Gastroesophageal sphincter (tissue), 3 donors: ENCODE data around the gene IGSF6.
"Not testable (repeated sequence)": the region's sequence is repeated elsewhere in the genome, so short reads cannot be mapped to it uniquely, and the experiment has no call there.

ENCODE experiments used
- EP300 ChIP-seq: sonication (generic); formaldehyde crosslinking; IDR thresholded peaks from one replicate; pipeline ENCODE4 v1.6.1; 2017; ENCODE audit warnings: antibody characterized with exemption, mild to moderate bottlenecking
- POLR2AphosphoS5 ChIP-seq: sonication (generic); formaldehyde crosslinking; IDR thresholded peaks from one replicate; pipeline ENCODE4 v1.6.1; 2017; ENCODE audit warnings: antibody characterized with exemption
- TF ChIP-seq, protein P1 (sequence below), 4 experiments: fragments of 200-600 bp in 2 of 4; fragments of 450-650 bp in 2 of 4; sonication (generic) in 1 of 4; IDR thresholded peaks; one replicate each; pipeline ENCODE4 v1.5.1; 2017 to 2019; ENCODE audit warnings: antibody characterized with exemption in 4 of 4, mild to moderate bottlenecking in 2 of 4, moderate library complexity in 2 of 4

DNA sequence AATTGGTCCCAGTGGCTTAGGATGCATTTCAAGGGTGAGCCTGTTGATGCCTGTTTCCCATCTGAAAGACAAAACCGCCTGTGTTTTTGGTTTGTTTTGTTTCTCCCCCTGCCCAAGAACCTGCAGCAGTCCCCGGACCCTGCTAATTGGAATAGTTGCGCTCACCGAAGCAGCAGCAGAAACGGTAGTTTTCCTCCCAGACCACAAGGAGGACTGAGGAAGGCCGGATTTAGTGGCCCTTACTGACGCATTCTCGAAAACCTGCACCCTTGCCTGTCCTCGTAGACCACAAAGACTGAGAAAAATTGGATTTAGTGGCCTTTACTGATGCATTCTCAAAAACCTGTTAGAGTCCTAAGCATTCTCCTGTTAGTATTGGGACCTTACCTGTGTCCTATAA is 16.7 kb downstream of the IGSF6 start:
- TF ChIP-seq, protein P1, sequence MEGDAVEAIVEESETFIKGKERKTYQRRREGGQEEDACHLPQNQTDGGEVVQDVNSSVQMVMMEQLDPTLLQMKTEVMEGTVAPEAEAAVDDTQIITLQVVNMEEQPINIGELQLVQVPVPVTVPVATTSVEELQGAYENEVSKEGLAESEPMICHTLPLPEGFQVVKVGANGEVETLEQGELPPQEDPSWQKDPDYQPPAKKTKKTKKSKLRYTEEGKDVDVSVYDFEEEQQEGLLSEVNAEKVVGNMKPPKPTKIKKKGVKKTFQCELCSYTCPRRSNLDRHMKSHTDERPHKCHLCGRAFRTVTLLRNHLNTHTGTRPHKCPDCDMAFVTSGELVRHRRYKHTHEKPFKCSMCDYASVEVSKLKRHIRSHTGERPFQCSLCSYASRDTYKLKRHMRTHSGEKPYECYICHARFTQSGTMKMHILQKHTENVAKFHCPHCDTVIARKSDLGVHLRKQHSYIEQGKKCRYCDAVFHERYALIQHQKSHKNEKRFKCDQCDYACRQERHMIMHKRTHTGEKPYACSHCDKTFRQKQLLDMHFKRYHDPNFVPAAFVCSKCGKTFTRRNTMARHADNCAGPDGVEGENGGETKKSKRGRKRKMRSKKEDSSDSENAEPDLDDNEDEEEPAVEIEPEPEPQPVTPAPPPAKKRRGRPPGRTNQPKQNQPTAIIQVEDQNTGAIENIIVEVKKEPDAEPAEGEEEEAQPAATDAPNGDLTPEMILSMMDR (IDR thresholded peaks at IDR 0.05): not testable (repeated sequence)
- not testable (repeated sequence) for TF ChIP-seq POLR2AphosphoS5, EP300
